H9 (cell line): ENCODE results near the gene ADAMTSL2. TPM values are rescaled to one million over a fixed set of nuclear protein-coding genes. Genes with fewer than 3 reads are reported as not detected.

ENCODE experiments used
- DNase-seq: peaks from one replicate; pipeline ENCODE4 v3.0.0-alpha.2; 2017
- H2AFZ ChIP-seq: one replicate; pipeline ENCODE4 v1.6.1; 2013; ENCODE audit warnings: mild to moderate bottlenecking, low read length, control low read depth, moderate library complexity
- H2AK5ac ChIP-seq: 2 replicates; pipeline ENCODE4 v1.6.1; 2013; ENCODE audit warnings: low read length, control low read depth, mixed read lengths; ENCODE audit not compliant: insufficient read length
- H2BK120ac ChIP-seq: one replicate; pipeline ENCODE4 v1.6.1; 2013; ENCODE audit warnings: low read depth, mild to moderate bottlenecking, low read length, control low read depth, inconsistent platforms; ENCODE audit not compliant: poor library complexity, severe bottlenecking
- H2BK12ac ChIP-seq: 2 replicates; pipeline ENCODE4 v1.6.1; 2013; ENCODE audit warnings: low read length, control low read depth, mixed read lengths, low read depth; ENCODE audit not compliant: insufficient read length
- H2BK15ac ChIP-seq: 2 replicates; pipeline ENCODE4 v1.6.1; 2013; ENCODE audit warnings: low read depth, low read length, control low read depth
- H2BK20ac ChIP-seq: one replicate; pipeline ENCODE4 v1.6.1; 2013; ENCODE audit warnings: low read depth, mild to moderate bottlenecking, low read length, control low read depth, inconsistent platforms; ENCODE audit not compliant: poor library complexity, severe bottlenecking
- H2BK5ac ChIP-seq: 2 replicates; pipeline ENCODE4 v1.6.1; 2013; ENCODE audit warnings: low read length, control low read depth, mixed read lengths; ENCODE audit not compliant: insufficient read length
- H3K14ac ChIP-seq: 2 replicates; pipeline ENCODE4 v1.6.1; 2013; ENCODE audit warnings: low read length, control low read depth; ENCODE audit not compliant: insufficient read depth
- H3K18ac ChIP-seq: 2 replicates; pipeline ENCODE4 v1.6.1; 2013; ENCODE audit warnings: low read depth, mild to moderate bottlenecking, mixed read lengths, low read length, control low read depth; ENCODE audit not compliant: insufficient read length
- H3K23ac ChIP-seq: 2 replicates; pipeline ENCODE4 v1.6.1; 2013; ENCODE audit warnings: low read length, control low read depth, mixed read lengths, low read depth; ENCODE audit not compliant: insufficient read length
- H3K23me2 ChIP-seq: 2 replicates; pipeline ENCODE4 v1.6.1; 2013; ENCODE audit warnings: low read depth, mild to moderate bottlenecking, mixed read lengths, low read length, control low read depth; ENCODE audit not compliant: insufficient read length, poor library complexity, severe bottlenecking
- H3K27ac ChIP-seq: 2 replicates; pipeline ENCODE4 v1.5.1; 2013; ENCODE audit warnings: low read length, control low read depth, mixed read lengths, low read depth; ENCODE audit not compliant: insufficient read length
- H3K27me3 ChIP-seq: 2 replicates; pipeline ENCODE4 v1.6.1; 2013; ENCODE audit warnings: low read length, control low read depth, inconsistent platforms; ENCODE audit not compliant: insufficient read depth
- H3K4ac ChIP-seq: 2 replicates; pipeline ENCODE4 v1.6.1; 2013; ENCODE audit warnings: low read depth, mild to moderate bottlenecking, control low read depth, inconsistent platforms, low read length, moderate library complexity
- H3K4me1 ChIP-seq: 2 replicates; pipeline ENCODE4 v1.6.1; 2013; ENCODE audit warnings: low read length, control low read depth, inconsistent platforms; ENCODE audit not compliant: insufficient read depth
- H3K4me2 ChIP-seq: 2 replicates; pipeline ENCODE4 v1.6.1; 2013; ENCODE audit warnings: low read length, control low read depth, mixed read lengths; ENCODE audit not compliant: insufficient read length, insufficient read depth
- H3K56ac ChIP-seq: 2 replicates; pipeline ENCODE4 v1.6.1; 2013; ENCODE audit warnings: low read depth, mild to moderate bottlenecking, mixed read lengths, low read length, control low read depth; ENCODE audit not compliant: insufficient read length
- H3K79me1 ChIP-seq: 2 replicates; pipeline ENCODE4 v1.6.1; 2013; ENCODE audit warnings: low read depth, mild to moderate bottlenecking, moderate library complexity, low read length, control low read depth, inconsistent platforms; ENCODE audit not compliant: insufficient read depth, poor library complexity, severe bottlenecking
- H3K79me2 ChIP-seq: 2 replicates; pipeline ENCODE4 v1.6.1; 2013; ENCODE audit warnings: low read length, control low read depth, inconsistent platforms; ENCODE audit not compliant: insufficient read depth
- H3K9ac ChIP-seq: 2 replicates; pipeline ENCODE4 v1.6.1; 2013; ENCODE audit warnings: low read length, control low read depth, mixed read lengths; ENCODE audit not compliant: insufficient read length; ENCODE audit errors: extremely low read depth
- H3K9me3 ChIP-seq: one replicate; pipeline ENCODE4 v1.6.1; 2013; ENCODE audit warnings: low read depth, low read length, inconsistent platforms; ENCODE audit not compliant: control insufficient read depth
- H3T11ph ChIP-seq: one replicate; pipeline ENCODE4 v1.6.1; 2013; ENCODE audit warnings: mild to moderate bottlenecking, low read length, control low read depth, inconsistent platforms
- H4K20me1 ChIP-seq: one replicate; pipeline ENCODE4 v1.6.1; 2013; ENCODE audit not compliant: control insufficient read depth, insufficient read length, insufficient read depth
- H4K5ac ChIP-seq: 2 replicates; pipeline ENCODE4 v1.6.1; 2013; ENCODE audit warnings: low read depth, mild to moderate bottlenecking, mixed read lengths, low read length, control low read depth; ENCODE audit not compliant: insufficient read length
- H4K8ac ChIP-seq: replicated peaks from 2 replicates; pipeline ENCODE4 v1.6.1; 2013; ENCODE audit warnings: low read length, control low read depth, mixed read lengths, low read depth; ENCODE audit not compliant: insufficient read length
- H4K91ac ChIP-seq: 2 replicates; pipeline ENCODE4 v1.6.1; 2013; ENCODE audit warnings: low read depth, mild to moderate bottlenecking, moderate library complexity, mixed read lengths, low read length, control low read depth; ENCODE audit not compliant: insufficient read length
- H3K27ac Mint-ChIP-seq, 3 experiments: 2 replicates in 2 of 3; 3 replicates in 1 of 3; pipeline ENCODE4 v1.8.0; 2020 to 2021; ENCODE audit warnings: mixed read lengths in 3 of 3, mild to moderate bottlenecking in 1 of 3, moderate library complexity in 1 of 3
- H3K27me3 Mint-ChIP-seq: 2 replicates; pipeline ENCODE4 v1.8.0; 2021; ENCODE audit warnings: low read depth, mild to moderate bottlenecking, moderate library complexity, mixed read lengths
- H3K36me3 Mint-ChIP-seq, 3 experiments: 2 replicates in 2 of 3; 3 replicates in 1 of 3; pipeline ENCODE4 v1.8.0; 2020 to 2021; ENCODE audit warnings: low read depth in 3 of 3, mixed read lengths in 3 of 3; ENCODE audit not compliant: insufficient read depth in 1 of 3
- H3K4me1 Mint-ChIP-seq, 2 experiments: 2 replicates each; pipeline ENCODE4 v1.8.0; 2020; ENCODE audit warnings: mixed read lengths in 2 of 2
- H3K4me3 Mint-ChIP-seq, 2 experiments: 2 replicates in 1 of 2; 3 replicates in 1 of 2; pipeline ENCODE4 v1.8.0; 2020 to 2021; ENCODE audit warnings: mild to moderate bottlenecking in 2 of 2, mixed read lengths in 2 of 2, moderate library complexity in 1 of 2
- H3K9me3 Mint-ChIP-seq, 2 experiments: 2 replicates in 1 of 2; 3 replicates in 1 of 2; pipeline ENCODE4 v1.8.0; 2020; ENCODE audit warnings: mild to moderate bottlenecking in 2 of 2, mixed read lengths in 2 of 2, moderate library complexity in 1 of 2
- CTCF ChIP-seq: fragments of 200-600 bp; sonication (generic); conservative IDR thresholded peaks from 3 replicates; pipeline ENCODE4 v1.8.0; 2021; ENCODE audit warnings: antibody characterized with exemption, mild to moderate bottlenecking
- WGBS: extraction: QIAGEN DNeasy Blood & Tissue Kit; methylation state at CpG from one replicate; pipeline ENCODE4 v1.1.7; 2013; ENCODE audit warnings: missing lambda C conversion rate, low lambda C conversion rate, mixed read lengths; ENCODE audit not compliant: insufficient read length; ENCODE audit errors: extremely low coverage; 5-methylcytosine and 5-hydroxymethylcytosine counted together
- total RNA-seq: library from RNA; stranded (reverse); gene quantifications from 2 replicates; pipeline ENCODE4 v1.2.1, GENCODE V29; 2021

The ADAMTSL2 gene
- total RNA-seq, 1 experiment from 2014 or later, result 0.61 TPM

DNA sequence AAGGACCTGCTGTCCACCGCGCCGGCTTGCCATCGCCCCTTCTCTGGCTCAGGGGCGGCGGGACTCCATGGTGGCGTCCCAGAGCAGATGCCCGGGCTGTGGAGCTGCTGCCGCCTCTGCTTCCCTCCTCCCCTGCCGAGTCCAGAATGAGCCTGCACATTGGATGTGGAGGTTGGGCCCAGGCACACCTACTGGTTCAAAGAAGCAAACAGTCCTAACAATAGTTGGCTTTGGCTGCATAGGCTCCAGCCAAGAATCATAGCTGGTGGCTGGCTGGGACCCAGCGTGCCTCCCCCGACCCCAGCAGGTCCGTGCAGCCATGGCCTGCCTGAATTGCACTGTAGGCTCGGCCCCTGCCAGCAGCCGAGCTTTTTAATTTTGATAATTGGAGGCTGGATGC is 25.8 kb downstream of the ADAMTSL2 start:
- no peak overlapping the region for H3K27ac Mint-ChIP-seq
- Histone ChIP-seq H3K27ac (no peak overlapping the region), H2BK20ac (no peak overlapping the region)

More for the DNA sequence above, 25.8 kb downstream of the ADAMTSL2 start:
- no peak overlapping the region for H2BK12ac ChIP-seq
- H3K4me1 ChIP-seq, result peaks cover 2% of the 10 kb centered on the region; the same call in 1 of the 2 replicates
- H2AFZ ChIP-seq, result no peak overlapping the region
- no peak overlapping the region for H3K23ac ChIP-seq
- no peaks in the 10 kb centered on the region for H3K23me2 ChIP-seq
- no peak overlapping the region for H3K4me2 ChIP-seq
- H3T11ph ChIP-seq, result no peak overlapping the region
- WGBS, result no CpG with 5 or more reads among the region's 15 CpGs
- H4K8ac ChIP-seq, result no peak overlapping the region
- no peaks in the 10 kb centered on the region for H4K20me1 ChIP-seq
- H2BK120ac ChIP-seq, result no peak overlapping the region
- no peak overlapping the region for H2BK15ac ChIP-seq
- no peaks in the 10 kb centered on the region for H3K79me2 ChIP-seq
- no peak overlapping the region for H4K5ac ChIP-seq
- Mint-ChIP-seq H3K4me3 (no peak overlapping the region), H3K27me3 (peaks cover 13% of the 10 kb centered on the region), H3K4me1 (peaks cover 24 to 33% of the 10 kb centered on the region in 2 experiments), H3K36me3 (peaks cover 0 to 3% (median 0%) of the 10 kb centered on the region in 3 experiments; a peak in 2 of 7 replicates), H3K9me3 (no peaks in the 10 kb centered on the region)
- no peak overlapping the region for H3K4ac ChIP-seq
- no peak overlapping the region for H4K91ac ChIP-seq
- no peaks in the 10 kb centered on the region for H3K27me3 ChIP-seq
- no peak overlapping the region for H3K9ac ChIP-seq
- H3K18ac ChIP-seq, result no peak overlapping the region
- no peaks in the 10 kb centered on the region for H3K79me1 ChIP-seq
- no peak for DNase-seq
- H3K9me3 ChIP-seq, result no peaks in the 10 kb centered on the region
- H2BK5ac ChIP-seq, result no peak overlapping the region
- TF ChIP-seq CTCF, result no peak
- H2AK5ac ChIP-seq, result no peak overlapping the region
- H3K56ac ChIP-seq, result no peak overlapping the region
- no peak overlapping the region for H3K14ac ChIP-seq
